Stimulated activated CD4-positive, alpha-beta T cell treated with anti-CD3 and anti-CD28 coated beads, Interleukin-1b, Interleukin-23, amount 100 ng/mL, for 48 hours (primary cell): ENCODE measurements around the gene IL17C.

Experiments
- DNase-seq: peaks from one replicate; pipeline ENCODE4 v3.0.0-alpha.2; 2020

IL17C gene

GRCh38 chr16:88686439-88687253, 48.3 kb downstream of the IL17C start, which contains the start of gene SNAI3:
TSS of gene SNAI3 (minus strand) at chr16:88686507. CDS start at chr16:88686406, 101 bp downstream.
- DNase-seq = peak; percentile 83

- no peak for DNase-seq
Measured at GRCh38 chr16:88687254-88687576, 48.8 kb downstream of the IL17C start.

GRCh38 chr16:88687676-88688012, 49.3 kb downstream of the IL17C start:
- DNase-seq = no peak

GRCh38 chr16:88688013-88688778, 49.8 kb downstream of the IL17C start:
- no peak for DNase-seq
